ENCODE data around the gene CTNND2.
A peak's percentile ranks its signal among the peaks of the same experiment; 100 is the strongest.

The CTNND2 gene

GRCh38 chr5:11385901-11386293, 518.3 kb downstream of the CTNND2 start:
- no peak for DNase-seq (ENCODE audit: low read depth in 2 of 2)

- DNase-seq (ENCODE audit: low read depth in 2 of 2): no peak
Measured at GRCh38 chr5:11385251-11385900, 518.9 kb downstream of the CTNND2 start.

DNA sequence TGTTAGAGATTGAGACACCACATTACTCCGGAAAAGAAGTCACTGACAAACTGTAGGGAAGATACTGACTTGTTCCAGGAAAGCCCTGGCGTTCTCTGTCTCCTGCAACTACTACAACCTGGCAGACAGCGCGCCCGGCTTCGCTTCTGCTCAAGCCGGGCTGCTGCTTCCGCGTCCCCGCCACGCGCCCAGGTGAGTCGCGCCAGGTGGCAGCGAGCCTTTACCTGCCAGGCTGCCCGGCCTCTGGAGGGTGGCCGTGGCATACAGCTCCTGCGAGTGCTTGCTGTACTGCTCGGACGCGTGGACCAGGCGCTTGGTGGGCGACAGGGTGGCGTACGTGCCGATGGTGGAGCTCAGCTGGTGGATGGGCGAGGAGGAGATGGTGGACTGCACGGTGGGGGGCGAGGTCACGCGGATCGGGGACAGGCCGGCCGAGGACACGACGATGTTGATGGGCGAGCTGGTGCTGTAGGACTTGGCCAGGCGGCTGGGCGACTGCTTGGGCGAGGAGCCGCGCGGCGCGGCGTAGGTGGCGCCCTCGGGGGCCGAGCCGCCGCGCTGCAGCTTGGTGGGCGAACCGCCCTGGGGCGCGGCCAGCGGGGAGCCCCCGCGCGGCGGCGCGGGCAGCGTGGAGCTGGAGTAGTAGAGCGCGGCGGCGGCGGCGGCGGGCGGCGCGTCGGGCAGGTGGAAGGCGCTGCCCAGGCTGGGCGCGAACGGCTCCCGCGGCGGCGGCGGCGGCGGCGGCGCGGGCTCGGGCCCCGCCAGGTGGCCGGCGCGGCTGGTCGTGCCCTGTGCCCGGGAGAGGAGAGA, 519.6 kb downstream of the CTNND2 start:
- DNase-seq (ENCODE audit: low read depth in 2 of 2): no peak

GRCh38 chr5:11383506-11384095, 520.6 kb downstream of the CTNND2 start:
- DNase-seq (ENCODE audit: low read depth in 2 of 2): no peak

DNA sequence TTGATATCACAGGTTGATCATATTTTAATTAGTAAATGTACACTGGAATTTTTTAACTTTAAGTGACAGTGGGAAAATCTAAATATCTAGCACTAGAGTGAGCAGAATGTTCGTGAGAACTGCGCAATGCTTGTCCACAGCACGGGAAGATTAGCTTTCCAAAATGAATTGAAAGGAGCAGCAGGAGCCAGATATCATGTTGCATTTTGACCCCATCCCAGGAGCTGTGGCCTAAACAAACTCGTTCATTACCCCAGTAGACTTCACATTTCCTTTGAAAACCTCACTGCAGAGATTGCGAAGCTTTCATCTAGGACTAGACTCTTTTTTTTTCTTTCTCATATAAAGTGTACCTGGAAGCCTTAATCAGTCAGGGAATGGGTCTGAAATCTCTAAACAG, 525.8 kb downstream of the CTNND2 start:
- no peak for DNase-seq (ENCODE audit: low read depth in 2 of 2)

DNA sequence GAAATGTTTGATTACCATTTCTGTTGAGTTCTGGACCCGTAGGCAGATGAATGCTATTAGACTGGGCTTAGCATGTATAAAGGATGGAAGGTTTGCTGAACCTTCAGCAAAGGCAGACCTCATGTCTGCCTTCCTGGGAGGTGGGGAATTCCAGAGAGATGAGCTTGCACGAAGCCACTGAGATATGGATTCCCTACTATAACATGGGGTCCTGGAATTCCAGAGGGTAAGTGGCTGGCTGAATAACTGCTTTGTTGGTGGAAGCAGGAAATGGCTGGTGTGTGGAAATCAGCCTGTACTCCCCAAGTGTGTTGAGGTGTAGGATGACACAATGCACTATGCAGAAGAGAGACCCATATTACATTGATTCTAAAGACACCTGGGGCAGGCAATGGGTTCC, 526.4 kb downstream of the CTNND2 start:
- peak; percentile 3 to 4 for DNase-seq (ENCODE audit: low read depth in 2 of 2)

- DNase-seq (ENCODE audit: low read depth in 2 of 2): no peak
Measured at GRCh38 chr5:11372191-11372590, 532.1 kb downstream of the CTNND2 start.

- no peak for DNase-seq (ENCODE audit: low read depth in 2 of 2)
Measured at GRCh38 chr5:11371021-11371420, 533.2 kb downstream of the CTNND2 start.

GRCh38 chr5:11364531-11364930, 539.7 kb downstream of the CTNND2 start:
- DNase-seq (ENCODE audit: low read depth in 2 of 2): no peak

- DNase-seq (ENCODE audit: low read depth in 2 of 2): no peak
Measured at GRCh38 chr5:11363631-11364178, 540.5 kb downstream of the CTNND2 start.

GRCh38 chr5:11361768-11362167, 542.5 kb downstream of the CTNND2 start:
- DNase-seq (ENCODE audit: low read depth in 2 of 2): no peak

DNA sequence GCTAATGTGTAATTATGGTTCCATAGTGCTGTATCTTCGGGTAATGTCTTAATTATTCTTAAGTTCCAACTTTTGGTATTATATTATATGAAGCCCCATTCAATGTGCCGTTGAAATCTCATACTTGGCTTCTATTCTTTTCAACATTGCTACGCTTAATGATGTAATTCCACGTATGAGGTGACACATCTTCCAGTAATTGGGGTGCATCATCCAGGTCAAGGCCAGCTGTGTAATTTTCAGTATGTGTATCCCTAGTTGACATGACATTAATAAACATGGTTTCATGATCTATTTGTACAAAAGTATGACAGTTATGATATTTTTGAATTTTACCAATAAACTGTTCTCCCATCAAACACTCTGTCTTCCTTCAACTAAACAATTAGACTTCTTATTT, 546.3 kb downstream of the CTNND2 start:
- DNase-seq (ENCODE audit: low read depth in 2 of 2): no peak

GRCh38 chr5:11355491-11355890, 548.8 kb downstream of the CTNND2 start:
- no peak for DNase-seq (ENCODE audit: low read depth in 2 of 2)

GRCh38 chr5:11346336-11346735, 557.9 kb downstream of the CTNND2 start:
- DNase-seq (ENCODE audit: low read depth in 2 of 2): no peak

DNA sequence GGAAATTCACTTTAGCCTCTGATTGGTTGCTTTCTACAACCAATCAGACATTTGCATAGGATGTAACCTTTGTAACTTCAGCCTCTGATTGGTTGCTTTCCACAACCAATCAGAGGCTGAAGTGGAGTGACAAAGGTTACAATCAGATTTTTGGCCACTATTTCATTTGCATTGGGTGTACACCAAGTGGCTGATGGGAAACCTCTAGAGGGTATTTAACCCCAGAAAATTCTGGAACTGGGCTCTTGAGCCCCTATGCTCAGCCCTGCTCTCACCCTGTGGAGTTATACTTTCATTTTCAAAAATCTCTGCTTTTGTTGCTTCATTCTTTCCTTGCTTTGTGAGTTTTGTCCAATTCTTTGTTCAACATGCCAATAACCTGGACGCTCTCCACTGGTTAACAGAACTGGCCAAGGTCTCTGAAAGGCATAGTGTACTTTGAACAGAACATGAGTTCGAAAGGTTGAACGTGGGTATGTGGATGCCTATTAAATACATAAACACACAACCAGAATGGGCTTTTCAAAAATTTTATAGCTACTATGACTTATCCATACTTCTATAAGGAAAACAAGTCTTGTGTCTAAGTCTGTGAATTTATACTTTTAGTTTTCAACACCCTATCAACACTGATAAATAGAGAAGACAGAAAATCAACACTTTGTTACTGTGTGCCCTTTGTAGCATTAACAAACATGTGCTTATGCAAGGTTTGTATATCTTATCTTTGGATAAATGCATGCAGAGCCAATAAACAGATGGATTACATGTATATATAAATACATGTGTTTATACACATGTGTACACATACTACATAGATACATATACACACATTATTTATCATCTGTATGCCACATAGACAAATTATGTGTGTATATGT, 568.1 kb downstream of the CTNND2 start:
- DNase-seq (ENCODE audit: low read depth in 2 of 2): no peak

DNA sequence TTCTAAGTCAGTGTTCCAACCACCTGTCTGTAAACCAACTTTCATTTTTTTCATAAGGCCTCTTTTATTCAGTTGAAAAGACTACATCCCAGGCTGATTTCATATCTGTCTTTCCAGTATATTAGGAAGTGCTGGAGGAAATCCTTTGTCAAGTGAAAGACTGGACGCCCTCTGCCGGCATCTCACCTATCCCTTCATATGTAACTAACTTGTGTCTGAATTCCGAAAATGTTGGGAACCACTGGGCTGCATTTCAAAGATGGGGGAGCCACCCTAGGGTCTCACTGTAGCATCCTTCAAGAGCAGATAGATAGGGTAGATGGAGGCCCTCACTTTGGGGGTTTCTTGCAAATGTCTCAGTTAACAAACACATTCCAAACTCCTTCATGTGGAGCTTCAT, 569.8 kb downstream of the CTNND2 start:
- no peak for DNase-seq (ENCODE audit: low read depth in 2 of 2)

DNA sequence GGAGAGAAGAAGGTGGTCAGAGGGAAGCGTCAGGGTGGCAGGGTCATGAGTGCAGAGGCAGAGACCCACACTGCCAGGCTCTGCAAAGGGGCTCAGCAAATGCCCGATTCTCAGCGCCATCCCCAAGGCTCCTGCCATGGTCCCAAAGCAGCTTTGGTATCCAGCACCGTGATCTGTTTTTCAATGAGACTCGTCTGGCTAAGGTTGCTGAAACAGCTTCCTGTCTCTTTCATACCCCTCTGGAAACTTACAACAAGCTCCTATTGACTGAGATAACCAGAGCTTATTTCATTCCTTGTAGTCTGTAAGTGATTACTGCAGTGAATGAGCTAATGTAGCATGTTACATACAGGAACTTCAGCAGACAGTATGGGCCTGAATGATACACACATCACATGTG, 574.6 kb downstream of the CTNND2 start:
- DNase-seq (ENCODE audit: low read depth in 2 of 2): no peak

DNA sequence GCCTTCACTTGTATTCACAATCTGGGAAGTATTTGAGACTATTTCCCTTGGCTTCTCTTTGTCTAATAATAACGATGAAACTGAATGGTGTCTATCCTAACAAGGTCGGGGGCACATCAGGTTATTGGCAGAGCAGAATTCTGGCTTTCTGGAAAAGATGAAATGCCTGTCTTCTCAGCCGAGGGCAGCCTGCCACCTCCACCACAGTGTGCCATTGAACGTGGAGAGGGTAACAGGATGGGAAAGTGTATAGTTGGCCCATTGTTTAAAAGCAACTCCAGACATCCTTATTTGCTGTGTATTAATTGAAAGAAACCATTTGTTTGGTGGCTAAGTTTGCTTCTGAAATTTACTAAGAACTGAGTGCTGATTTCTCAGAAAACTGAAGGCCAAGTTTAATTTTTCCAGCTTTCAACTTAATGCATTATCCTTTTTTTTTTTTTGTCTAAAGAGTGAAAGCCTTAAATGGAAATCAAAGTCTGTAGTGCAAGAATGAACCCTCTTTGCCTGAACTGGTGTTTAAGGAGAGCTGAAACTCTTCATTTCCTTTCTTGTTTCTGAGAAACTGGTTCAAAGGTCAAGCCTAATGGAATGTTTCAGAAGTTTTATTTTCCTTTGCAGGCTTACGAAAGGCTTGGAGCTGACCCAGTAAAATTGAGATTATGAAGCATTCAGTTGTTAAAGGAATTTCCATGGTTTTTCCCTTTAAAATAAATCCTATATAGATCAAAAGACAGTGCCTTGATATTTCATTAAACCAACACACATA, 579.5 kb downstream of the CTNND2 start:
- DNase-seq (ENCODE audit: low read depth in 2 of 2): no peak

DNA sequence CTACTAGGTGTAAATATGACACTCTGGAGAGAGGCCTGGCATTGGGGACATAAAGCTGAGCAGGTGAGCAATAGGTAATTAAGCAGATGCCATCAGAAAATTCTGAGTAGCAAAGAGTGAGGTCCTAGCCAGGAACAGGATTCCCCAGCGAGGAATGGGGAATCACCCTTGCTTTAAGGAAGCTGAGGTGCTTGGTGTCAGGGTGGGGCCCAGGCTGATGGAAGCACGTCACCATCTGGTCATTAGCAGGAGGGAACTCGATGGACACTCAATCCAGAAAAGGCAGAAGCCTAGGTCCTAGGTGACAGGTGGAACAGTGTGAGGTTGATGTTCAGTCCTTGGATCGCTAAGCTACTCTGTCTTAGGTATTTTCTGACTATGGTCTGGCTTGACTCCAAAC, 580.5 kb downstream of the CTNND2 start:
- DNase-seq (ENCODE audit: low read depth in 2 of 2): no peak

- no peak for DNase-seq (ENCODE audit: low read depth in 2 of 2)
Measured at GRCh38 chr5:11322133-11322532, 582.1 kb downstream of the CTNND2 start.

All from fibroblast of skin of left quadriceps (primary cell).